ENCODE results near the gene PDLIM7. TPM values are rescaled to one million over a fixed set of nuclear protein-coding genes. Genes with fewer than 3 reads are reported as not detected.

PDLIM7 gene
- total and polyA plus RNA-seq, 2 of the 8 experiments (the other 6 are each of a cell fraction or from before 2014, with no cell fraction given): 67.3 to 94.2 TPM

- no peak overlapping the region for H3K4me3 ChIP-seq (ENCODE audit: extremely low read depth in 1 of 4, insufficient read depth in 2 of 4, low read depth in 3 of 4, low read length in 4 of 4)
- H3K36me3 ChIP-seq (ENCODE audit: control insufficient read depth in 2 of 4, insufficient read depth in 4 of 4, low read length in 3 of 4): no peaks in the 10 kb centered on the region
- no peak overlapping the region for H3K56ac ChIP-seq (replicated peaks; ENCODE audit: insufficient read length, low read depth, low read length)
- H3K23me2 ChIP-seq (ENCODE audit: low read depth, low read length): peaks cover 23% of the 10 kb centered on the region
- no peak overlapping the region for H3K23ac ChIP-seq (ENCODE audit: insufficient read length)
- no peak overlapping the region for H2AK5ac ChIP-seq (ENCODE audit: low read depth, low read length)
- no peak overlapping the region for H3K4me2 ChIP-seq (ENCODE audit: insufficient read depth in 1 of 2, low read depth in 2 of 2, low read length in 2 of 2)
- H3K27ac ChIP-seq (ENCODE audit: low read depth, low read length): no peak overlapping the region
- H3K9ac ChIP-seq (replicated peaks in 1 of 4; ENCODE audit: extremely low read depth in 1 of 4, low read depth in 3 of 4, low read length in 3 of 4): no peak overlapping the region
- H3K4me1 ChIP-seq (replicated peaks in 1 of 4; ENCODE audit: control insufficient read depth in 3 of 4, insufficient read depth in 4 of 4, low read length in 3 of 4): peaks cover 0 to 29% (median 17%) of the 10 kb centered on the region in 4 experiments; a peak in 6 of 7 replicates
- no peak overlapping the region for H2AFZ ChIP-seq (ENCODE audit: low read length)
- H3K79me2 ChIP-seq (ENCODE audit: control insufficient read depth in 1 of 2, insufficient read depth in 2 of 2, low read length in 2 of 2): no peaks in the 10 kb centered on the region
- FAIRE-seq (no peak), DNase-seq (ENCODE audit: low read depth in 1 of 2, low spot score in 2 of 2) (no peak)
- no peak overlapping the region for H2BK12ac ChIP-seq (ENCODE audit: low read depth, low read length)
- no peak overlapping the region for H2BK120ac ChIP-seq (replicated peaks; ENCODE audit: low read depth, low read length)
- no peak overlapping the region for H4K91ac ChIP-seq (replicated peaks; ENCODE audit: insufficient read length, low read length)
- no peaks in the 10 kb centered on the region; the same call in none of the 2 replicates for H3K79me1 ChIP-seq (ENCODE audit: low read depth, low read length)
- H3K9me3 ChIP-seq (ENCODE audit: insufficient read depth in 2 of 2, low read depth in 1 of 2, low read length in 1 of 2): no peaks in the 10 kb centered on the region
- no peak overlapping the region for H3K14ac ChIP-seq (ENCODE audit: insufficient read length)
- H3K27me3 ChIP-seq (replicated peaks in 1 of 4; ENCODE audit: control insufficient read depth in 3 of 4, extremely low read depth in 1 of 4, insufficient read depth in 3 of 4, low read length in 3 of 4): peaks cover 0 to 15% (median 10%) of the 10 kb centered on the region in 4 experiments; a peak in 4 of 7 replicates
- no peak overlapping the region for H2BK20ac ChIP-seq (ENCODE audit: low read length)
- no peak overlapping the region for H4K8ac ChIP-seq (ENCODE audit: extremely low read depth, insufficient read depth, low read length)
- 88% methylated on average over 10 of the region's 10 CpGs; no CpG with 5 or more reads in 1 of the 2 experiments for WGBS, 2 experiments (ENCODE audit: extremely low coverage in 1 of 2, insufficient coverage in 1 of 2, insufficient read length in 1 of 2, insufficient replicate concordance in 2 of 2, low coverage in 1 of 2, low lambda C conversion rate in 2 of 2, missing lambda C conversion rate in 1 of 2)
- ChIA-PET POLR2A (ENCODE audit: partially characterized antibody) (interaction anchor here (1.0 to 67.5 kb wide), 11 partner anchors 18 to 319 kb away, joined by 4 to 3349 read pairs (median 17); partner anchors contain the start of genes DBN1, DOK3, GRK6 and PDLIM7), CTCF (ENCODE audit: partially characterized antibody) (interaction anchor here (0.5 to 23.6 kb wide), 9 partner anchors 10 to 143 kb away, joined by 4 to 430 read pairs (median 60); partner anchors contain the start of genes F12, PFN3, PRR7 and SLC34A1)
- H4K5ac ChIP-seq (ENCODE audit: insufficient read length, low read depth, low read length): no peak overlapping the region
- peaks cover 1 to 3% of the 10 kb centered on the region in 2 experiments for H4K20me1 ChIP-seq (replicated peaks in 1 of 2; ENCODE audit: control insufficient read depth in 1 of 2, insufficient read depth in 2 of 2, low read length in 2 of 2)
- no peak overlapping the region for H2BK5ac ChIP-seq (ENCODE audit: low read depth, low read length)
- H2BK15ac ChIP-seq (ENCODE audit: low read length): no peak overlapping the region
- H3K18ac ChIP-seq (ENCODE audit: extremely low read depth, low read length): no peak overlapping the region; the same call in 1 of the 2 replicates
- no peak overlapping the region for H3K4ac ChIP-seq (replicated peaks; ENCODE audit: insufficient read length, low read depth, low read length)
- TF ChIP-seq SAP30 (IDR thresholded peaks at IDR 0.05; ENCODE audit: insufficient read depth, insufficient replicate concordance, low read length): no peak
- no peak for TF ChIP-seq BRCA1 (IDR thresholded peaks at IDR 0.05; ENCODE audit: low read depth, low read length)
Measured at GRCh38 chr5:177450667-177451424, 46.6 kb downstream of the PDLIM7 start.

All from H1 (cell line).